Measurements from ENCODE around the gene ACOT7.

- no peak for TF ChIP-seq YY1 (IDR thresholded peaks at IDR 0.05; ENCODE audit: insufficient read depth, insufficient read length)
- no peak for TF ChIP-seq ZNF274 (IDR thresholded peaks at IDR 0.05; ENCODE audit: low read depth, low read length)
- TF ChIP-seq SUZ12 (IDR thresholded peaks at IDR 0.05; ENCODE audit: extremely low read depth, insufficient read depth, insufficient read length), result no peak
Measured at GRCh38 chr1:6225651-6226050, 167.9 kb downstream of the ACOT7 start.
